22Rv1 (cell line): ENCODE results near the gene GATA6.

ENCODE experiments used
- H3K27ac ChIP-seq: fragments of 450-650 bp; 2 replicates; pipeline ENCODE4 v1.5.1; 2017
- ZFX ChIP-seq: fragments of 450-650 bp; IDR thresholded peaks from 2 replicates; pipeline ENCODE4 v1.6.1; 2017; ENCODE audit warnings: antibody characterized with exemption, borderline replicate concordance
- TF ChIP-seq, protein P1 (sequence below): fragments of 450-650 bp; IDR thresholded peaks from 2 replicates; pipeline ENCODE4 v1.5.1; 2017; ENCODE audit warnings: mild to moderate bottlenecking

Gene GATA6

DNA sequence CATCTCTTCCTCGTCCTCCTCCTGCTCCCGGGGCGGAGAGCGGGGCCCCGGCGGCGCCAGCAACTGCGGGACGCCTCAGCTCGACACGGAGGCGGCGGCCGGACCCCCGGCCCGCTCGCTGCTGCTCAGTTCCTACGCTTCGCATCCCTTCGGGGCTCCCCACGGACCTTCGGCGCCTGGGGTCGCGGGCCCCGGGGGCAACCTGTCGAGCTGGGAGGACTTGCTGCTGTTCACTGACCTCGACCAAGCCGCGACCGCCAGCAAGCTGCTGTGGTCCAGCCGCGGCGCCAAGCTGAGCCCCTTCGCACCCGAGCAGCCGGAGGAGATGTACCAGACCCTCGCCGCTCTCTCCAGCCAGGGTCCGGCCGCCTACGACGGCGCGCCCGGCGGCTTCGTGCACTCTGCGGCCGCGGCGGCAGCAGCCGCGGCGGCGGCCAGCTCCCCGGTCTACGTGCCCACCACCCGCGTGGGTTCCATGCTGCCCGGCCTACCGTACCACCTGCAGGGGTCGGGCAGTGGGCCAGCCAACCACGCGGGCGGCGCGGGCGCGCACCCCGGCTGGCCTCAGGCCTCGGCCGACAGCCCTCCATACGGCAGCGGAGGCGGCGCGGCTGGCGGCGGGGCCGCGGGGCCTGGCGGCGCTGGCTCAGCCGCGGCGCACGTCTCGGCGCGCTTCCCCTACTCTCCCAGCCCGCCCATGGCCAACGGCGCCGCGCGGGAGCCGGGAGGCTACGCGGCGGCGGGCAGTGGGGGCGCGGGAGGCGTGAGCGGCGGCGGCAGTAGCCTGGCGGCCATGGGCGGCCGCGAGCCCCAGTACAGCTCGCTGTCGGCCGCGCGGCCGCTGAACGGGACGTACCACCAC, 2.1 kb downstream of the GATA6 start:
- H3K27ac ChIP-seq: no peak overlapping the region
- TF ChIP-seq, protein P1, sequence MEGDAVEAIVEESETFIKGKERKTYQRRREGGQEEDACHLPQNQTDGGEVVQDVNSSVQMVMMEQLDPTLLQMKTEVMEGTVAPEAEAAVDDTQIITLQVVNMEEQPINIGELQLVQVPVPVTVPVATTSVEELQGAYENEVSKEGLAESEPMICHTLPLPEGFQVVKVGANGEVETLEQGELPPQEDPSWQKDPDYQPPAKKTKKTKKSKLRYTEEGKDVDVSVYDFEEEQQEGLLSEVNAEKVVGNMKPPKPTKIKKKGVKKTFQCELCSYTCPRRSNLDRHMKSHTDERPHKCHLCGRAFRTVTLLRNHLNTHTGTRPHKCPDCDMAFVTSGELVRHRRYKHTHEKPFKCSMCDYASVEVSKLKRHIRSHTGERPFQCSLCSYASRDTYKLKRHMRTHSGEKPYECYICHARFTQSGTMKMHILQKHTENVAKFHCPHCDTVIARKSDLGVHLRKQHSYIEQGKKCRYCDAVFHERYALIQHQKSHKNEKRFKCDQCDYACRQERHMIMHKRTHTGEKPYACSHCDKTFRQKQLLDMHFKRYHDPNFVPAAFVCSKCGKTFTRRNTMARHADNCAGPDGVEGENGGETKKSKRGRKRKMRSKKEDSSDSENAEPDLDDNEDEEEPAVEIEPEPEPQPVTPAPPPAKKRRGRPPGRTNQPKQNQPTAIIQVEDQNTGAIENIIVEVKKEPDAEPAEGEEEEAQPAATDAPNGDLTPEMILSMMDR: no peak
- TF ChIP-seq ZFX: no peak

DNA sequence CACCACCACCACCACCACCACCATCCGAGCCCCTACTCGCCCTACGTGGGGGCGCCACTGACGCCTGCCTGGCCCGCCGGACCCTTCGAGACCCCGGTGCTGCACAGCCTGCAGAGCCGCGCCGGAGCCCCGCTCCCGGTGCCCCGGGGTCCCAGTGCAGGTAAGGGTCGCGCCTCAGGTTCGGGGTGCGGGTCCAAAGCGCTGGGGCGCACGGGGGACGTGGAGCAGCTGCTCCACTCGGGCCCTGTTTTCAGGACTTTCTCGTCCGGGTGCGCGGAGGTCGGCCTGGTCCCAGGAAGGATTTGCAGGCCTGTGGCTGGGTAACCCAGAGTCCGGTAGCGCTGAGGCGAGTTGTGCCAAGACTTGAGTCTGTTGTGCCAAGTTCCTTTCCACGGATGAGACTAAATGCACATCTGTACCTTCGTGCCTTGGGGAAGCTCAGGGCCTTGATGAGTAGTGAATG, 2.8 kb downstream of the GATA6 start:
- H3K27ac ChIP-seq: no peak overlapping the region
- TF ChIP-seq, protein P1: no peak
- TF ChIP-seq ZFX: no peak

DNA sequence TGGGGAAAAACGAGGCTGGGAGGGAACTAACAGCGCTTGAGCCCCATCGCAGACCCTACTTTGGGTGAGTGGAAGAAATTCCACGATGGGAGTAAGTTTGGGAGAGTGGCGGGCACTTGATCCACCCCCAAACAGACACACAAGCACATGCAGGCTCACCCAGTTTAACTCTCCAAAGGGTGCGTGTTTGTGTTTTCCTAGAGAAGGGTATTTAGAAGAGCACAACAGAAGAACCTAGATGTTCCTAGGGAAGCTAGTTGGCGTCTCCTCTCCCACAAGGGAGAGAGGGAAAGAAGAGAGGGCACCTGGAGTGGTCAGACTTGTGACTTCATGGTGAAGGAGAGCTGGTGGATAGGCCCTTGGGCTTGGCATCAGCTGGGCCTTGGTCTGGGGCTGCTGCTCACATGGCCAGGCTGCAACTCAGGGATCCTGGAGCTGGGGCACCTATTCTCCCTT, 3.2 kb downstream of the GATA6 start:
- no peak overlapping the region for H3K27ac ChIP-seq
- no peak for TF ChIP-seq ZFX

DNA sequence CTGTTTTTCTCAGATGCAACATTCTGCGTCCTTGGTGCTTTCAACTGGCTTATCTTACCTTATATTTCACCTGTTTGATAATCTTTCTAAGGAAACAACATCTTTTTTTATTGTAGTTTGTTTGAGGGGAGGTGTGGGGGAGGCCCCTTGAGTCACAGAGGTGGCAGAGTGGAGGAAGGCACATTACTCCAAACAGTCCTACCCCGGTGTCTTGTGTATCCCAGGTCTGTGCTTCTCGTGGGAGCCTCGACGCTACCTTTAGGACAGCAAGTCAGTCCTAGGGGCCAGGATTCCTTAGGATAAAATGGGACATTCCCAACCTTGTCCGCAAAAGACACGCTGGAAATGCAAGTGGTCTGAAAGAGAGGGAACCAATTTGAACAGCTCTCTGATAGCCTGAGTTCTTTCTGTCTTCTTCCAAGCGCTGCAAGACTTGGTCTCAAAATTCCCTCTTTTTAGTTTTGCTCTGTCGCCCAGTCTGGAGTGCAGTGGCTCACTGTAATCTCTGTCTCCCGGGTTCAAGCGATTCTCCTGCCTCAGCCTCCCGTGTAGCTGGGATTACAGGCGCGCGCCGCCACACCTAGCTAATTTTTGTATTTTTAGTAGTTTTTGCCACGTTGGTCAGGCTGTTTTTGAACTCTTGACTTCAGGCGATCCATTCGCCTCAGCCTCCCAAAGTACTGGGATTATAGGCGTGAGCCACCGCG, 4.0 kb downstream of the GATA6 start:
- H3K27ac ChIP-seq: no peak overlapping the region

DNA sequence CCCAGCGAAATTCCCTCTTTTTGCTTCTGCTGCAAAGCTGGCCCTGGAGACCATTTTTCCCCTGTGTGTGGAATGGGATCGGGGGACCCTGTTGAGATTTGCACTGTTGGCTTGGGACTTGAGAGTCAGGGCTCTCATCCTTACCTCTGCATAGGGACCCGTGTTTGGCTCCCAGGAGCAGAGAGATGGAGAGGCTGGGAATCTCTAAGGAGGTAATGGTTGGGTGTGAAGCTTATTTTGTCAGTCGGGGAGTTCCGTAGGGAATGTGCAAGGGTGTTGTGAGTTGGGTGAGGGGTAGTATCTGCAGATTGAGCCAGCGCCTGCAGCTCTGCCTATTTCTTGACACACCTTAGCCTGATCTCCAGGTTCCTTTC, 4.5 kb downstream of the GATA6 start:
- no peak overlapping the region for H3K27ac ChIP-seq
- no peak for TF ChIP-seq ZFX

More for the DNA sequence above, 4.0 kb downstream of the GATA6 start:
- TF ChIP-seq, protein P1: no peak
- no peak for TF ChIP-seq ZFX

DNA sequence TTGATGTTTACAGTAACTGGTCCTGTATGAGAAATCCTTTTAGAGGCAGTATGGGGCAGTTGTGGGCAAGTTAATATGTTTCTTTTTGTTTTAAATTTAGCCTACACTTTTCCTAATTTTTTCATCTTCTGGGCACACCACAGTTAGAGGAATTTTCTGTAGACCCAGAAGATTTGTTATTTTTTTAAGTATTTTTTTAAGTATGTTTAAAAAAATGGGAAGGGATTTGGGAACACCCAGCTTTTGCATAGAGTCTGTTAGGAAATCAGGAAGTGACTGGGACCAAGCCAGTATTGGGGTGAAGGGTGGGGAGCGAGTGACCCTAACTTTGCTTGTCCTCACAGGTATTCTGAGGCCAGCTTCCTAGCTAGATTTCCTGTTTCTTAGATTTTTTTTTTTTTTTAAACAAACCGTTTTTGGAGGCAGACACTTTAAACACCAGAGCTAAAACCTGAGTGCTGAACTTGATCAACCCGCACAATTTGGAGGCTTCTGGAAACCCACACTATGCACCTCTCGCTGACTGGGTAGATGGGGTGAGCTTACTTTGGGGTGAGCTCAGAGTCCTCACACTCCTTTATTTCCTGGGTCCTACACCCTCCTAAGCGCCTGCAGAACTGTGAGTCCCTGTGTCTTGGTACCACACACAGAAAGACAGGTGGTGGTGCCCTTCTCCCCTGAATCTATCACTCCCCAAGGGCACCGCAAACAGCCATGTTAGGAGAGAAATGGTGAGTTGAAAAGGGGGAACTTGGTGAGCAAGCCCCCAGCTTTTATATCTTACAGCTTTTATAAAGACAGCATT, 5.2 kb downstream of the GATA6 start:
- TF ChIP-seq, protein P1: no peak
- no peak for TF ChIP-seq ZFX
- no peak overlapping the region for H3K27ac ChIP-seq

DNA sequence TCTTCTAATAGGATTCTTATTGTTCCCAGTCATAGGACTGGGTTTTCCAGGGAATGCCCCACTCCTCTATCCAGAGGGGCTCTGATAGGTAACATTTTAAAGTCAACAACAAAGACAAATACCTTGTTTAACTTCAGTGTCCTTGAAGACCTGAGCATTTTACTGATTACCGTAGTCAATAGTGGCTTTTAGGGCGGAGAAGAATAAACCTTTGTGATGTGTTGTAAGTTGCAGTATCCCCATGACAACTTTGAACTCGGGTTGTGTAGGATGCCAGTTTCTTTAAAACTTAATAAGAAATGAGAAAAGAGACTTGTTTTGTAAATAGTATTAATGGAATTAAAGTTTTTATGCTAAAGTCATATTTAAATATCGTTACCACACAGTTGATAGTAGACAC, 6.0 kb downstream of the GATA6 start:
- no peak overlapping the region for H3K27ac ChIP-seq
- TF ChIP-seq, protein P1: no peak
- TF ChIP-seq ZFX: no peak
